SK-N-SH (cell line): ENCODE data around the gene RPAIN. TPM values are rescaled to one million over a fixed set of nuclear protein-coding genes. Genes with fewer than 3 reads are reported as not detected.

Experiments
- CTCF ChIA-PET: fragments of 300-600, 350-600 bp; formaldehyde crosslinking; extraction: SDS; loops from one replicate; lab custom pipeline; 2021; lab: Yijun Ruan, JAX
- POLR2A ChIA-PET: fragments of 350-600 bp; sonication (Branson Sonifier 250); formaldehyde crosslinking; extraction: SDS; loops from one replicate; lab custom pipeline; 2020; ENCODE audit warnings: antibody characterized with exemption, inconsistent platforms; lab: Yijun Ruan, JAX
- DNase-seq: peaks from one replicate; pipeline ENCODE4 v3.0.0; 2012
- H2AFZ ChIP-seq: fragments of 200-600 bp; sonication (generic); 2 replicates; pipeline ENCODE4 v1.8.1; 2016; ENCODE audit warnings: antibody characterized with exemption, mild to moderate bottlenecking, low read depth
- H3F3A ChIP-seq: fragments of 200-600 bp; sonication (generic); replicated peaks from 2 replicates; pipeline ENCODE3; 2016; ENCODE audit warnings: antibody characterized with exemption, mild to moderate bottlenecking; ENCODE audit not compliant: insufficient read depth
- H3K27ac ChIP-seq, 2 experiments: fragments of 200-500 bp in 1 of 2; fragments of 200-600 bp in 1 of 2; sonication (Bioruptor generic) in 1 of 2; sonication (generic), shearing (Covaris generic) in 1 of 2; 2 replicates each; pipeline versions ENCODE4 v1.5.1 to v1.6.1; 2014 to 2016; ENCODE audit warnings: low read depth in 2 of 2, inconsistent platforms in 1 of 2, low read length in 1 of 2, mild to moderate bottlenecking in 1 of 2, mixed read lengths in 1 of 2
- H3K27me3 ChIP-seq: fragments of 200-600 bp; sonication (generic), shearing (Covaris generic); 2 replicates; pipeline ENCODE4 v1.6.1; 2016; ENCODE audit warnings: mixed run types; ENCODE audit not compliant: insufficient read depth
- H3K36me3 ChIP-seq, 2 experiments: fragments of 200-500 bp in 1 of 2; fragments of 200-600 bp in 1 of 2; sonication (Bioruptor generic) in 1 of 2; sonication (generic) in 1 of 2; replicated peaks in 1 of 2; 2 replicates each; pipeline versions ENCODE3 to v1.5.1; 2014 to 2016; ENCODE audit warnings: low read length in 1 of 2, mild to moderate bottlenecking in 1 of 2; ENCODE audit not compliant: insufficient read depth in 2 of 2, control insufficient read depth in 1 of 2
- H3K4me1 ChIP-seq, 2 experiments: fragments of 200-500 bp in 1 of 2; fragments of 200-600 bp in 1 of 2; sonication (Bioruptor generic) in 1 of 2; sonication (generic), shearing (Covaris generic) in 1 of 2; 2 replicates each; pipeline versions ENCODE4 v1.5.1 to v1.6.1; 2014 to 2016; ENCODE audit warnings: low read depth in 1 of 2, low read length in 1 of 2, mixed run types in 1 of 2; ENCODE audit not compliant: insufficient read depth in 2 of 2, control insufficient read depth in 1 of 2
- H3K4me2 ChIP-seq: fragments of 200-600 bp; sonication (generic), shearing (Covaris generic); 2 replicates; pipeline ENCODE4 v1.6.1; 2017; ENCODE audit warnings: mixed run types
- H3K4me3 ChIP-seq, 2 experiments: fragments of 200-500 bp in 1 of 2; fragments of 200-600 bp in 1 of 2; sonication (Bioruptor generic) in 1 of 2; sonication (generic), shearing (Covaris generic) in 1 of 2; 2 replicates each; pipeline versions ENCODE4 v1.5.1 to v1.8.1; 2014 to 2016; ENCODE audit warnings: low read depth in 2 of 2, inconsistent platforms in 1 of 2, low read length in 1 of 2, mild to moderate bottlenecking in 1 of 2, mixed read lengths in 1 of 2, moderate library complexity in 1 of 2
- H3K79me2 ChIP-seq: fragments of 200-600 bp; sonication (generic); 2 replicates; pipeline ENCODE4 v1.8.1; 2017; ENCODE audit warnings: mild to moderate bottlenecking; ENCODE audit not compliant: insufficient read depth
- H3K9ac ChIP-seq: fragments of 200-600 bp; sonication (generic); 2 replicates; pipeline ENCODE4 v1.6.1; 2017; ENCODE audit warnings: mixed run types
- H3K9me2 ChIP-seq: fragments of 200-600 bp; sonication (generic); 2 replicates; pipeline ENCODE4 v1.6.1; 2017; ENCODE audit warnings: mixed run types
- H3K9me3 ChIP-seq: fragments of 200-600 bp; sonication (generic); 2 replicates; pipeline ENCODE4 v1.6.1; 2017; ENCODE audit warnings: mixed run types, mild to moderate bottlenecking, moderate library complexity
- H4K20me1 ChIP-seq: fragments of 200-600 bp; sonication (generic); 2 replicates; pipeline ENCODE4 v1.6.1; 2017; ENCODE audit warnings: mild to moderate bottlenecking, mixed run types; ENCODE audit not compliant: insufficient read depth
- FOSL2 ChIP-seq: IDR thresholded peaks from 2 replicates; pipeline ENCODE4 v1.4.0; 2012; ENCODE audit warnings: low read depth, mild to moderate bottlenecking, moderate library complexity, borderline replicate concordance
- GATA2 ChIP-seq: sonication (generic); formaldehyde crosslinking; IDR thresholded peaks from 2 replicates; pipeline ENCODE4 v1.5.0; 2020; ENCODE audit warnings: mild to moderate bottlenecking, missing genetic modification reagents
- NRF1 ChIP-seq: IDR thresholded peaks from 2 replicates; pipeline ENCODE4 v1.6.1; 2012; ENCODE audit warnings: low read depth, mild to moderate bottlenecking, low read length
- RCOR1 ChIP-seq: fragments of 150-350 bp; IDR thresholded peaks from 2 replicates; pipeline ENCODE4 v1.6.1; 2017; ENCODE audit warnings: antibody characterized with exemption, low read length
- RFX5 ChIP-seq: IDR thresholded peaks from 2 replicates; pipeline ENCODE4 v1.6.1; 2012; ENCODE audit warnings: mild to moderate bottlenecking, improper control_type of control experiment, low read length
- WGBS: methylation state at CpG from one replicate; pipeline ENCODE4 v1.1.6; 2017; ENCODE audit warnings: low lambda C conversion rate; 5-methylcytosine and 5-hydroxymethylcytosine counted together
- polyA plus RNA-seq, 3 experiments: library from polyadenylated mRNA; depleted of rRNA; stranded (reverse); fragments of >200 nt; gene quantifications; 2 replicates each; pipeline ENCODE4 v1.2.3, GENCODE V29; 2012
- TF ChIP-seq, protein P1 (sequence below): IDR thresholded peaks from 2 replicates; pipeline ENCODE4 v1.4.0; 2012; ENCODE audit warnings: low read depth, borderline replicate concordance
- TF ChIP-seq, protein P2 (sequence below): fragments of 200-600 bp; sonication (generic); IDR thresholded peaks from 2 replicates; pipeline ENCODE4 v1.6.1; 2017; ENCODE audit warnings: antibody characterized with exemption, mild to moderate bottlenecking, moderate library complexity

The RPAIN gene
- polyA plus RNA-seq, 1 of the 3 experiments (the other 2 are of a cell fraction): 75.5 TPM

DNA sequence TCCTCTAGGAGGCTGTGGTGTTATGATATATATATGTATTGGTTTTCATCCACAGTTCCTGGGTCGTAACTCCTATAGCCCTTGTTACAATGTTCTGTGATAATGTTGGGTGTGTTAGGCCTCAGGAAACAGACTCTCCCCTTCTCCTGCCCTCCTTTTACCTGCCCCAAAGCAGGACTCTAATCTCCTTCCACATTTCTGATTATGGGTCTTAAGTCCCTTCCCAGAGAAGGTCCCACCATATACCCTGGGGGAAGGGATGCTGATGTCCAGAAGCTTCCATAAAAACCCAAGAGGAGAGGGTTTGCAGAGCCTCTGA lies 19.4 kb downstream of the RPAIN start:
- no peak overlapping the region for H3K9ac ChIP-seq
- CTCF ChIA-PET: interaction anchor here (0.6 to 5.5 kb wide), 40 partner anchors 10 to 315 kb away, joined by 3 to 84 read pairs (median 5); partner anchors contain the start of genes DHX33, MIS12, NUP88 and RPAIN
- POLR2A ChIA-PET: interaction anchor here (1.0 to 1.3 kb wide), 4 partner anchors 9 to 29 kb away, joined by 3 to 7 read pairs (median 4); partner anchors contain the start of genes DHX33, NUP88 and RPAIN

DNA sequence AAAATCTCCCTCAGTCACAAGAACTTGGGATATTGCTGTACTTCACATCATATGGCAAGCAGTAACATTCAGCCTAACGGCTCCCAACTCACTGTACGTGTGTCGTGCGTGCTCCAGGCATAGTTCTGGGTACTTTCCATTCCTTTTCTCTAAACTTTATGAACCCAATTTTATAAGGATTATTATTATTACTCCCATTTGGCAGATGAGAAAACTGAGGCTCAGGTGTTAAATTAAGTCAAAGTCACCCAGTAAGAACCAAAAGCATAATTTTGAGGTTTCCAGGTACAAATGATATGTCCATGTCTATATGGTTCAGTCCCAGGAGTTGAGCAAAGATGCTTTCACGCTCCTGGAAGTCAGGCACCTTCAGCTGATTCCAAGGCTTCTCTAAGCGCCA lies 23.7 kb downstream of the RPAIN start:
- CTCF ChIA-PET: interaction anchor here (0.9 to 1.7 kb wide), 2 partner anchors 14 to 194 kb away, joined by 3 to 4 read pairs; no protein-coding TSS in a partner anchor
- POLR2A ChIA-PET: no interaction called here
- Histone ChIP-seq H3K36me3 (peaks cover 41 to 53% of the 10 kb centered on the region in 2 experiments), H3F3A (peaks cover 13% of the 10 kb centered on the region), H3K4me3 (no peak overlapping the region), H3K9ac (no peak overlapping the region), H3K27me3 (no peaks in the 10 kb centered on the region), H2AFZ (no peak overlapping the region), H3K4me2 (no peak overlapping the region), H3K4me1 (peaks cover 0 to 6% of the 10 kb centered on the region in 2 experiments; a peak in 3 of 4 replicates), H3K27ac (no peak overlapping the region), H3K9me2 (no peaks in the 10 kb centered on the region), H4K20me1 (no peaks in the 10 kb centered on the region), H3K9me3 (no peaks in the 10 kb centered on the region), H3K79me2 (peaks cover 2% of the 10 kb centered on the region)
- over 99% methylated on average over 6 of the region's 6 CpGs for WGBS
- no peak for DNase-seq
- no peak for TF ChIP-seq FOSL2
- TF ChIP-seq RFX5: no peak
- TF ChIP-seq, protein P1, sequence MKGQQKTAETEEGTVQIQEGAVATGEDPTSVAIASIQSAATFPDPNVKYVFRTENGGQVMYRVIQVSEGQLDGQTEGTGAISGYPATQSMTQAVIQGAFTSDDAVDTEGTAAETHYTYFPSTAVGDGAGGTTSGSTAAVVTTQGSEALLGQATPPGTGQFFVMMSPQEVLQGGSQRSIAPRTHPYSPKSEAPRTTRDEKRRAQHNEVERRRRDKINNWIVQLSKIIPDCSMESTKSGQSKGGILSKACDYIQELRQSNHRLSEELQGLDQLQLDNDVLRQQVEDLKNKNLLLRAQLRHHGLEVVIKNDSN: no peak
- TF ChIP-seq, protein P2, sequence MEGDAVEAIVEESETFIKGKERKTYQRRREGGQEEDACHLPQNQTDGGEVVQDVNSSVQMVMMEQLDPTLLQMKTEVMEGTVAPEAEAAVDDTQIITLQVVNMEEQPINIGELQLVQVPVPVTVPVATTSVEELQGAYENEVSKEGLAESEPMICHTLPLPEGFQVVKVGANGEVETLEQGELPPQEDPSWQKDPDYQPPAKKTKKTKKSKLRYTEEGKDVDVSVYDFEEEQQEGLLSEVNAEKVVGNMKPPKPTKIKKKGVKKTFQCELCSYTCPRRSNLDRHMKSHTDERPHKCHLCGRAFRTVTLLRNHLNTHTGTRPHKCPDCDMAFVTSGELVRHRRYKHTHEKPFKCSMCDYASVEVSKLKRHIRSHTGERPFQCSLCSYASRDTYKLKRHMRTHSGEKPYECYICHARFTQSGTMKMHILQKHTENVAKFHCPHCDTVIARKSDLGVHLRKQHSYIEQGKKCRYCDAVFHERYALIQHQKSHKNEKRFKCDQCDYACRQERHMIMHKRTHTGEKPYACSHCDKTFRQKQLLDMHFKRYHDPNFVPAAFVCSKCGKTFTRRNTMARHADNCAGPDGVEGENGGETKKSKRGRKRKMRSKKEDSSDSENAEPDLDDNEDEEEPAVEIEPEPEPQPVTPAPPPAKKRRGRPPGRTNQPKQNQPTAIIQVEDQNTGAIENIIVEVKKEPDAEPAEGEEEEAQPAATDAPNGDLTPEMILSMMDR: no peak

More for the DNA sequence above, 19.4 kb downstream of the RPAIN start:
- peaks cover 19% of the 10 kb centered on the region for H3F3A ChIP-seq
- peaks cover 40 to 48% of the 10 kb centered on the region in 2 experiments for H3K36me3 ChIP-seq
- 12% methylated on average over 1 of the region's 1 CpG for WGBS
- H3K4me2 ChIP-seq: peak overlapping the region; percentile 68
- peak overlapping the region; percentile 51; the same call in 1 of the 2 replicates for H2AFZ ChIP-seq
- H3K9me3 ChIP-seq: no peaks in the 10 kb centered on the region
- no peaks in the 10 kb centered on the region for H4K20me1 ChIP-seq
- peaks cover 0 to 21% of the 10 kb centered on the region in 2 experiments; a peak in 3 of 4 replicates for H3K4me1 ChIP-seq
- no peaks in the 10 kb centered on the region for H3K27me3 ChIP-seq
- peak overlapping the region; percentile 85 to 94; a peak in 3 of 4 replicates for H3K4me3 ChIP-seq
- TF ChIP-seq, protein P1: no peak
- TF ChIP-seq GATA2 (CRISPR knock-in tag) (no peak), NRF1 (no peak), RCOR1 (no peak)
- peak overlapping the region; percentile 44 to 80; a peak in 3 of 4 replicates for H3K27ac ChIP-seq
- peaks cover 44% of the 10 kb centered on the region for H3K79me2 ChIP-seq
- DNase-seq: no peak
- H3K9me2 ChIP-seq: no peaks in the 10 kb centered on the region
